B cell (primary cell): ENCODE results near the gene COL25A1. TPM values are rescaled to one million over a fixed set of nuclear protein-coding genes. Genes with fewer than 3 reads are reported as not detected.

Experiments
- ATAC-seq: fragments of 200-7000 bp; cut with Tn5 transposase; one replicate; pipeline ENCODE4 v1.10.0; 2021; ENCODE audit warnings: low read depth, mild to moderate bottlenecking, moderate number of reproducible peaks, moderate library complexity
- CTCF ChIA-PET: fragments of 350-600 bp; sonication (Branson Sonifier 250); formaldehyde crosslinking; loops from one replicate; lab custom pipeline; 2021; ENCODE audit warnings: antibody characterized with exemption, inconsistent platforms; lab: Charles Lee
- POLR2A ChIA-PET: fragments of 350-600 bp; sonication (Branson Sonifier 250); formaldehyde crosslinking; loops from one replicate; lab custom pipeline; 2021; ENCODE audit warnings: antibody characterized with exemption; lab: Charles Lee
- DNase-seq: peaks from one replicate; pipeline ENCODE4 v3.0.0; 2013
- H2AFZ ChIP-seq: 2 replicates; pipeline ENCODE4 v1.6.1; 2012; ENCODE audit warnings: mild to moderate bottlenecking, low read depth, low read length; ENCODE audit not compliant: insufficient read depth, poor library complexity, severe bottlenecking
- H3K27ac ChIP-seq, 2 donors: 1 replicate in 1 of 2; 2 replicates in 1 of 2; pipeline ENCODE4 v1.5.1; 2012 to 2013; ENCODE audit warnings: low read length in 2 of 2, mild to moderate bottlenecking in 2 of 2, moderate library complexity in 1 of 2
- H3K27me3 ChIP-seq, 4 experiments: fragments of 200-600 bp in 1 of 4; sonication (generic) in 1 of 4; replicated peaks in 1 of 4; 1 replicate in 2 of 4; 2 replicates in 2 of 4; pipeline versions ENCODE4 v1.6.1 to v1.7.0; 2013 to 2016; ENCODE audit warnings: low read length in 3 of 4, mild to moderate bottlenecking in 2 of 4, mixed read lengths in 1 of 4, moderate library complexity in 1 of 4; ENCODE audit not compliant: insufficient read depth in 4 of 4, control insufficient read depth in 3 of 4; ENCODE audit errors: control extremely low read depth in 1 of 4
- H3K36me3 ChIP-seq, 2 experiments: replicated peaks in 1 of 2; 1 replicate in 1 of 2; 2 replicates in 1 of 2; pipeline versions ENCODE4 v1.6.1 to v1.7.1; 2013; ENCODE audit warnings: low read length in 1 of 2; ENCODE audit not compliant: insufficient read depth in 2 of 2, control insufficient read depth in 1 of 2; ENCODE audit errors: control extremely low read depth in 1 of 2, extremely low read depth in 1 of 2
- H3K4me1 ChIP-seq, 2 donors: fragments of 200-600 bp in 1 of 2; sonication (generic) in 1 of 2; 1 replicate in 1 of 2; 2 replicates in 1 of 2; pipeline versions ENCODE4 v1.5.1 to v1.6.1; 2013 to 2017; ENCODE audit warnings: low read length in 2 of 2; ENCODE audit not compliant: control insufficient read depth in 2 of 2, insufficient read depth in 2 of 2
- H3K4me2 ChIP-seq: replicated peaks from 2 replicates; pipeline ENCODE3; 2012; ENCODE audit warnings: mild to moderate bottlenecking, low read depth, low read length; ENCODE audit not compliant: poor library complexity, severe bottlenecking
- H3K4me3 ChIP-seq, 5 experiments: fragments of 200-600 bp in 1 of 5; sonication (generic) in 1 of 5; 1 replicate in 3 of 5; 2 replicates in 2 of 5; pipeline versions ENCODE4 v1.5.1 to v1.7.0; 2011 to 2016; ENCODE audit warnings: low read length in 4 of 5, mild to moderate bottlenecking in 4 of 5, low read depth in 2 of 5, control low read depth in 1 of 5, moderate library complexity in 1 of 5; ENCODE audit not compliant: insufficient read depth in 1 of 5; ENCODE audit errors: control extremely low read depth in 1 of 5, extremely low read depth in 1 of 5
- H3K79me2 ChIP-seq: fragments of 200-600 bp; sonication (generic); one replicate; pipeline ENCODE4 v1.6.0; 2016; ENCODE audit warnings: low read length; ENCODE audit not compliant: control insufficient read depth, insufficient read depth
- H3K9ac ChIP-seq: fragments of 200-600 bp; sonication (generic); 2 replicates; pipeline ENCODE4 v1.6.1; 2017; ENCODE audit warnings: mild to moderate bottlenecking, low read length, moderate library complexity
- H3K9me3 ChIP-seq, 3 donors: one replicate each; pipeline versions ENCODE4 v1.6.1 to v1.7.1; 2013; ENCODE audit warnings: low read length in 2 of 3; ENCODE audit not compliant: control insufficient read depth in 2 of 3, insufficient read depth in 1 of 3; ENCODE audit errors: control extremely low read depth in 1 of 3
- H4K20me1 ChIP-seq: 2 replicates; pipeline ENCODE4 v1.6.0; 2012; ENCODE audit warnings: mild to moderate bottlenecking, low read length; ENCODE audit not compliant: insufficient read depth, control insufficient read depth, poor library complexity, severe bottlenecking
- H3K27ac Mint-ChIP-seq: one replicate; pipeline ENCODE4 v1.8.0; 2021; ENCODE audit warnings: mixed read lengths
- H3K27me3 Mint-ChIP-seq: one replicate; pipeline ENCODE4 v1.8.0; 2021; ENCODE audit warnings: mixed read lengths
- H3K4me1 Mint-ChIP-seq: one replicate; pipeline ENCODE4 v1.8.0; 2021; ENCODE audit warnings: mixed read lengths
- H3K4me3 Mint-ChIP-seq: one replicate; pipeline ENCODE4 v1.8.0; 2021; ENCODE audit warnings: mixed read lengths
- H3K9me3 Mint-ChIP-seq: one replicate; pipeline ENCODE4 v1.8.0; 2022; ENCODE audit warnings: mixed read lengths; ENCODE audit not compliant: insufficient read depth
- EZH2 ChIP-seq: IDR thresholded peaks from 2 replicates; pipeline ENCODE4 v1.6.1; 2012; ENCODE audit warnings: borderline replicate concordance, low read depth, mild to moderate bottlenecking, moderate library complexity, low read length; ENCODE audit not compliant: insufficient read depth, poor library complexity, severe bottlenecking
- WGBS: methylation state at CpG from one replicate; pipeline ENCODE4 v1.1.5; 2013; ENCODE audit warnings: missing lambda C conversion rate; ENCODE audit not compliant: insufficient coverage; 5-methylcytosine and 5-hydroxymethylcytosine counted together
- intact Hi-C: fragments of 100-400 bp; cut with micrococcal nuclease; formaldehyde crosslinking; loops from one replicate; pipeline ENCODE4 v1.10.0; 2022
- polyA plus RNA-seq: library from polyadenylated mRNA; depleted of rRNA; stranded (reverse); fragments of >200 nt; gene quantifications from 2 replicates; pipeline ENCODE4 v1.2.3, GENCODE V29; 2012
- total RNA-seq, 2 donors: library from RNA; stranded (reverse); fragments of 120-200 nt in 1 of 2; gene quantifications; 1 replicate in 1 of 2; 2 replicates in 1 of 2; pipeline versions ENCODE4 v1.2.3 to v1.2.4, GENCODE V29; 2013 to 2022
- TF ChIP-seq, protein P1 (sequence below): fragments of 200-600 bp; IDR thresholded peaks from one replicate; pipeline ENCODE4 v1.8.0; 2022; ENCODE audit warnings: antibody characterized with exemption, mild to moderate bottlenecking

Gene COL25A1
- total and polyA plus RNA-seq, 2 donors (not counting 1 experiment from before 2014, with no cell fraction given) = not detected

DNA sequence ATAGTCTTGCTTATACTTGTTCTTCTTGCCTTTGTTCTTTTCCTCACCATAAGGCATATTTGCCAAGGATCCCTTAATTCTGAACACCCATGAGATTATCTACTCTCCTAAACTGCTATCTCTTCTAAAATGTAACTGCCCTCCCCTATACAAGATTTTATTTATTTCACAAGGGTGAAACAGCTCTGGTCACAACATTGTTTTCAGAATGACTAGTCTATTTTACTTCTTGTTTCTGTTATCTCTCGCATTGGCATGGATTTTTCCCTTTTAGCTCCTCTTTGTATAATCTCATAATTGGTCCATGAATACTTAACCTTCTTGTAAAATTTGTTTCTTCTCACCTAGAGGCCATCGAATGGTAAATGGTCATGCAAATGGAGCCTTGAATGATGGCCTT lies 17.2 kb upstream of the COL25A1 start:
- H3K4me2 ChIP-seq = no peak overlapping the region
- Mint-ChIP-seq H3K27ac (no peak overlapping the region), H3K4me1 (no peaks in the 10 kb centered on the region), H3K27me3 (peaks cover 2% of the 10 kb centered on the region), H3K9me3 (peaks cover 7% of the 10 kb centered on the region), H3K4me3 (no peak overlapping the region)
- ATAC-seq = no peak
- H3K36me3 ChIP-seq = no peaks in the 10 kb centered on the region
- no peak overlapping the region for H3K27ac ChIP-seq
- H3K9me3 ChIP-seq = peaks cover 3 to 19% (median 19%) of the 10 kb centered on the region in 3 donors
- H3K4me3 ChIP-seq = no peak overlapping the region
- no peak overlapping the region for H2AFZ ChIP-seq
- no peak for DNase-seq
- no peaks in the 10 kb centered on the region for H3K4me1 ChIP-seq
- no peaks in the 10 kb centered on the region for H3K79me2 ChIP-seq
- no peaks in the 10 kb centered on the region for H3K27me3 ChIP-seq
- WGBS = no CpG with 5 or more reads among the region's 2 CpGs
- CTCF ChIA-PET = no interaction called here
- H4K20me1 ChIP-seq = no peaks in the 10 kb centered on the region
- H3K9ac ChIP-seq = no peak overlapping the region
- TF ChIP-seq, protein P1, sequence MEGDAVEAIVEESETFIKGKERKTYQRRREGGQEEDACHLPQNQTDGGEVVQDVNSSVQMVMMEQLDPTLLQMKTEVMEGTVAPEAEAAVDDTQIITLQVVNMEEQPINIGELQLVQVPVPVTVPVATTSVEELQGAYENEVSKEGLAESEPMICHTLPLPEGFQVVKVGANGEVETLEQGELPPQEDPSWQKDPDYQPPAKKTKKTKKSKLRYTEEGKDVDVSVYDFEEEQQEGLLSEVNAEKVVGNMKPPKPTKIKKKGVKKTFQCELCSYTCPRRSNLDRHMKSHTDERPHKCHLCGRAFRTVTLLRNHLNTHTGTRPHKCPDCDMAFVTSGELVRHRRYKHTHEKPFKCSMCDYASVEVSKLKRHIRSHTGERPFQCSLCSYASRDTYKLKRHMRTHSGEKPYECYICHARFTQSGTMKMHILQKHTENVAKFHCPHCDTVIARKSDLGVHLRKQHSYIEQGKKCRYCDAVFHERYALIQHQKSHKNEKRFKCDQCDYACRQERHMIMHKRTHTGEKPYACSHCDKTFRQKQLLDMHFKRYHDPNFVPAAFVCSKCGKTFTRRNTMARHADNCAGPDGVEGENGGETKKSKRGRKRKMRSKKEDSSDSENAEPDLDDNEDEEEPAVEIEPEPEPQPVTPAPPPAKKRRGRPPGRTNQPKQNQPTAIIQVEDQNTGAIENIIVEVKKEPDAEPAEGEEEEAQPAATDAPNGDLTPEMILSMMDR = no peak
- POLR2A ChIA-PET = no interaction called here
- intact Hi-C loops = no loop called here

DNA sequence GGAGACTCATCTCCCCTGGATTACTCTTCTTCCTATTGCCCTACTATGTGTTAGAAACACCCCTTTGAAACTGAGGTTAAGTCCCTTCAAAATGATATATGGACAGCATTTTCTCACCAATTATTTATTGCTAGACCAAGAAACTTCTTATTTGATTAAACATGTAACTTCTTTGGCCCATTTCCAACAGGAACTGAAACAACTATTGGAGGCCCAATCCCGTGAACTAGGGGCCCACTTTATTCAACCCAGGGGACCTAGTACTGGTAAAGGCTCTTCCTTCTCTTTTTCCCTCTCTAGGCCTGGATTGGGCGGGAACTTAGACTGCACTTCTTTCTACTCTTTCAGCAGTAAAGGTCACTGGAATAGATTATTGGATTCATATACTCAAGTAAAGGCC lies 16.7 kb upstream of the COL25A1 start:
- Histone ChIP-seq H3K4me3 (no peak overlapping the region), H3K27ac (no peak overlapping the region), H3K9ac (no peak overlapping the region), H3K9me3 (peaks cover 3 to 19% (median 19%) of the 10 kb centered on the region in 3 donors), H3K27me3 (no peaks in the 10 kb centered on the region), H3K4me1 (no peaks in the 10 kb centered on the region), H4K20me1 (no peaks in the 10 kb centered on the region), H3K4me2 (no peak overlapping the region), H2AFZ (no peak overlapping the region), H3K79me2 (no peaks in the 10 kb centered on the region), H3K36me3 (no peaks in the 10 kb centered on the region)
- TF ChIP-seq EZH2 = no peak
- TF ChIP-seq, protein P1 = no peak
- peaks cover 2% of the 10 kb centered on the region for H3K27me3 Mint-ChIP-seq
- H3K9me3 Mint-ChIP-seq = peaks cover 7% of the 10 kb centered on the region
- intact Hi-C loops = no loop called here
- no peak for DNase-seq
- CTCF ChIA-PET = no interaction called here
- H3K4me1 Mint-ChIP-seq = no peaks in the 10 kb centered on the region
- no peak overlapping the region for H3K4me3 Mint-ChIP-seq
- no CpG with 5 or more reads among the region's 2 CpGs for WGBS
- no peak for ATAC-seq
- H3K27ac Mint-ChIP-seq = no peak overlapping the region
- POLR2A ChIA-PET = no interaction called here
